ENCODE data around the gene PCA3.

Gene PCA3

DNA sequence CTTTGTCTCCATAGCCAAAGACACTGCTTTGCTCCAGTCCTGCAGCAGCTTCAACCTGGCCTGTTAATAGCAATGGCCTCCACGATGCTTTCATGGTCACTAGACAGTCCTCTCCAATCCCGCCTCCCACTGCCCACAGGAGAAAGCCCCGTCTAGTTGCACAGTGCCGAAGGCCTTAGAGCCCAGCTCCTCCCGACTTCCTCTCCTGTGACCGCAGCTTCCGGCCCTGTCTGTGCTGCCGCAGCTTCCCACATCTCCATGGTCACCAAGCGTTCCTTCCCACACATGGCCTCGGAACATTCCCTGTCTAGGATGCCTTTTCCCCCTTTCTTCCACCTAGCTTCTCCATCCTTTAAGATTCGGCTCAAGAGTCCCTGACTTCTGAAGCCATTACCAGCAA, 23.4 kb downstream of the PCA3 start:
- peaks cover 17 to 29% of the 10 kb centered on the region in 2 donors for H3K4me1 ChIP-seq (ENCODE audit: control insufficient read depth in 1 of 2, insufficient read depth in 2 of 2, low read length in 2 of 2)
- no peak overlapping the region for H3K4me3 ChIP-seq (ENCODE audit: low read depth in 1 of 2, low read length in 2 of 2)
- H3K9me3 ChIP-seq (ENCODE audit: control insufficient read depth in 1 of 2, low read length in 2 of 2), result no peaks in the 10 kb centered on the region
- H3K9ac ChIP-seq (ENCODE audit: low read depth in 1 of 2, low read length in 2 of 2), result no peak overlapping the region
- H3K27me3 ChIP-seq (ENCODE audit: control insufficient read depth in 1 of 2, insufficient read depth in 2 of 2, low read length in 2 of 2), result no peaks in the 10 kb centered on the region
- H3K27ac ChIP-seq (ENCODE audit: low read depth, low read length), result no peak overlapping the region
- H3K36me3 ChIP-seq (ENCODE audit: control insufficient read depth in 1 of 2, insufficient read depth in 2 of 2, low read length in 2 of 2), result no peaks in the 10 kb centered on the region

DNA sequence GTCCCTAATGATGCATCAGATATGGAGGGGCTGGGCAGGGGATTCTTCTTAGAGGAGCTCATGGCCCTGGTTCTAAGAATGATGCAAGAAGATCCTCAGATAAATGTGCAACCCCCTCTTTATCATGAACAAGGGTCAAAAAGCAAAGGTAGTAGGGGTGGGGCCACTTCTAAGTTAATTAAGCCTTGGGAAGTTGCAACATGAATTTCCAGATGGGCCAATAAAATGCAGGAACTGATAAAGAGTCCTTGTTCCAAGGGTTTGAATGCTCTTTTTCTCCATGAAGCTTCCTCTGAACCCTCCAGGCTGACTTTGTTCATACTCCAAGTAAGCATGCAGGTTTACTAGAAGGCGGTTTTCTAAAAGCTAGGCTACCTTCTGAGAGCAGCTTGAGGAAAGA, 25.6 kb downstream of the PCA3 start:
- Histone ChIP-seq H3K4me3 (ENCODE audit: low read depth in 1 of 2, low read length in 2 of 2) (no peak overlapping the region), H3K4me1 (ENCODE audit: control insufficient read depth in 1 of 2, insufficient read depth in 2 of 2, low read length in 2 of 2) (peaks cover 26 to 41% of the 10 kb centered on the region in 2 donors), H3K9me3 (ENCODE audit: control insufficient read depth in 1 of 2, low read length in 2 of 2) (no peaks in the 10 kb centered on the region), H3K36me3 (ENCODE audit: control insufficient read depth in 1 of 2, insufficient read depth in 2 of 2, low read length in 2 of 2) (no peaks in the 10 kb centered on the region), H3K27me3 (ENCODE audit: control insufficient read depth in 1 of 2, insufficient read depth in 2 of 2, low read length in 2 of 2) (no peaks in the 10 kb centered on the region), H3K9ac (ENCODE audit: low read depth in 1 of 2, low read length in 2 of 2) (no peak overlapping the region), H3K27ac (ENCODE audit: low read depth, low read length) (no peak overlapping the region)

DNA sequence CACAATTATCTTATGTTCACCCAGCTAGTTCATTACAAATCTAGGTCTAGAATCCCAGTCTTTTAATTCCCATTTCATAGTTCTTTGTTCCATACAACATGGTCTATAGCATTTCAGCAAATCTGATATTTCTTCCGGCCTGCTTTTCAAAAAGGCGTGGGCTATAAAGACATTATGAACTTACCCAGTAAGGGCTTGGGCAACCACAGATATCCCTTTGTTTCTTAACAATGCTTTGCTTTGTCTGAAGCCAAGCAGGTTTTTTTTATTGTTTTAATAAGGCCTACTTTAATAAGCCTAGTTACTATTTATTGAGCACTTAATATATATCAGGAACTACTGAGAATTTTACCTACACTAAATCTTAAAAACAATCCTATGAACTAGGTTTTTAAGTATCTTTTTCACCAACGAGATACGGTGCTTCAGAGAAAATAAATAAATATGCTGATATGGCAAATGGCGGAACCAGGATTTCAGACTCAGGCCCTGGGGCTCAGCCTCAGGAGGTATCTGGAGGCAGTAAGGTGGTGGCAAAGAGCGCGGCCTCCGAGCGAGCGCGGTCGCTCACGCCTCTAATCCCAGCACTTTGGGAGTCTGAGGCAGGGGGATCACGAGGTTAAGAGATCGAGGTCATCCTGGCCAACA, 29.7 kb downstream of the PCA3 start:
- Histone ChIP-seq H3K4me1 (ENCODE audit: control insufficient read depth in 1 of 2, insufficient read depth in 2 of 2, low read length in 2 of 2) (peaks cover 26 to 45% of the 10 kb centered on the region in 2 donors), H3K27me3 (ENCODE audit: control insufficient read depth in 1 of 2, insufficient read depth in 2 of 2, low read length in 2 of 2) (no peaks in the 10 kb centered on the region), H3K27ac (ENCODE audit: low read depth, low read length) (no peak overlapping the region), H3K4me3 (ENCODE audit: low read depth in 1 of 2, low read length in 2 of 2) (no peak overlapping the region), H3K9ac (ENCODE audit: low read depth in 1 of 2, low read length in 2 of 2) (no peak overlapping the region), H3K9me3 (ENCODE audit: control insufficient read depth in 1 of 2, low read length in 2 of 2) (no peaks in the 10 kb centered on the region), H3K36me3 (ENCODE audit: control insufficient read depth in 1 of 2, insufficient read depth in 2 of 2, low read length in 2 of 2) (no peaks in the 10 kb centered on the region)

DNA sequence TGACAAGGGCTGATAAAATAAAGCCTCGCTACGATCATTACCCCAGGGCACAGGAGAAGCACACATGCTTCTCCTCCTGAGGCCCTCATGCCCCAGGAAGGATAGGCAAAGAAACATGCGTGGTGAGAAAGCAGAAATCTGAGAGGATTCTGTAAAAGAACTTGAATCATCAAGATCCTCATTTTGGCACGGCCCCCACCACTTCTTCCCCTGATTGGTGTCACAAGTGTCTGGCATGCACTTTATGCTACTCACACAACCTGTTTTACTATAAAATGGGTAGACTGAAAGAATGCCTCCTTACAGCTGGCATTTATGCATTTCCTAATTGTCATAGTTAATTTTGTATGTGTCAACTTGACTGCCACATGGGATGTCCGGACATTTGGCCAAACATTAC, 32.1 kb downstream of the PCA3 start:
- Histone ChIP-seq H3K27ac (ENCODE audit: low read depth, low read length) (no peak overlapping the region), H3K36me3 (ENCODE audit: control insufficient read depth in 1 of 2, insufficient read depth in 2 of 2, low read length in 2 of 2) (no peaks in the 10 kb centered on the region), H3K9me3 (ENCODE audit: control insufficient read depth in 1 of 2, low read length in 2 of 2) (no peaks in the 10 kb centered on the region), H3K4me3 (ENCODE audit: low read depth in 1 of 2, low read length in 2 of 2) (no peak overlapping the region), H3K27me3 (ENCODE audit: control insufficient read depth in 1 of 2, insufficient read depth in 2 of 2, low read length in 2 of 2) (no peaks in the 10 kb centered on the region), H3K4me1 (ENCODE audit: control insufficient read depth in 1 of 2, insufficient read depth in 2 of 2, low read length in 2 of 2) (peaks cover 9 to 37% of the 10 kb centered on the region in 2 donors), H3K9ac (ENCODE audit: low read depth in 1 of 2, low read length in 2 of 2) (no peak overlapping the region)

DNA sequence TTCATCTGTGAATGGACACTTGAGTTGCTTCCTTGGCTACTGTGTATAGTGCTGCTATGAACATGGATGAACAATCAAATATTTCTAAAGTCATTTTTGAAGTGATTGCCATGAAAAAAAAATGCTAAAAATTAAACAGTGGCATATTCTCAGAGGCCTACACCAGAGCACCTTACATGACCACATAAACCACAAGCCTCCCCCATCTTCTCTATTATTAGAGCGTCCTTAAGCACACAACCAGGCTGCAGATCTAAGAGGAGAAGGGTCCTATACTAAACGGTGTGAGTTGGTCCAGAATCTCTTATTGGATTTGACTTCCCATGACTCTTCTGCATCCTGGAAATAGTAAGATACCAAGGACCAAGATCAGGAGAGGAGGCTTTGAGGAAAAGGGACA, 34.3 kb downstream of the PCA3 start:
- no peak overlapping the region for H3K27ac ChIP-seq (ENCODE audit: low read depth, low read length)
- no peaks in the 10 kb centered on the region for H3K9me3 ChIP-seq (ENCODE audit: control insufficient read depth in 1 of 2, low read length in 2 of 2)
- H3K27me3 ChIP-seq (ENCODE audit: control insufficient read depth in 1 of 2, insufficient read depth in 2 of 2, low read length in 2 of 2), result no peaks in the 10 kb centered on the region
- H3K9ac ChIP-seq (ENCODE audit: low read depth in 1 of 2, low read length in 2 of 2), result no peak overlapping the region
- no peak overlapping the region for H3K4me3 ChIP-seq (ENCODE audit: low read depth in 1 of 2, low read length in 2 of 2)
- H3K36me3 ChIP-seq (ENCODE audit: control insufficient read depth in 1 of 2, insufficient read depth in 2 of 2, low read length in 2 of 2), result no peaks in the 10 kb centered on the region
- H3K4me1 ChIP-seq (ENCODE audit: control insufficient read depth in 1 of 2, insufficient read depth in 2 of 2, low read length in 2 of 2), result peaks cover under 1 to 23% of the 10 kb centered on the region in 2 donors

DNA sequence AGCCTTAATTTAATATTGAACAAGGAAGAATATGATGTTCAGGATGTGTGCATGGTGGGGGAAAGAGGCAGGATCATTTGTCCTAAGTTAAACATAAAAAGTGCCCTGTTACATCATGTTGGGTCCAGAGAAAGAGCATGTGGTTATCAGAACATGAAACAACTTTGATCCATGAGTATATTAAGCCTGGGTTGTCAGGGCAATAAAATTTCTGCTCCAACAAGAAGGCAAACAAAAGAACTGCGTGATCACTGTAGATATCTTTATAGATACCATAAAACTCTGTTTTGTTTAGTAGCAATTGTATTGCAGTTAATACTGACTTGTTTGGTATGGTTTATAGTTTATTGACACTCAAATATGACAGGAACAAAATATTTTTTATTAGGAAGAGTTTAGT, 35.2 kb downstream of the PCA3 start:
- no peak overlapping the region for H3K4me3 ChIP-seq (ENCODE audit: low read depth in 1 of 2, low read length in 2 of 2)
- H3K36me3 ChIP-seq (ENCODE audit: control insufficient read depth in 1 of 2, insufficient read depth in 2 of 2, low read length in 2 of 2), result no peaks in the 10 kb centered on the region
- H3K27me3 ChIP-seq (ENCODE audit: control insufficient read depth in 1 of 2, insufficient read depth in 2 of 2, low read length in 2 of 2), result no peaks in the 10 kb centered on the region
- H3K4me1 ChIP-seq (ENCODE audit: control insufficient read depth in 1 of 2, insufficient read depth in 2 of 2, low read length in 2 of 2), result peaks cover 0 to 19% of the 10 kb centered on the region in 2 donors
- no peaks in the 10 kb centered on the region for H3K9me3 ChIP-seq (ENCODE audit: control insufficient read depth in 1 of 2, low read length in 2 of 2)
- H3K27ac ChIP-seq (ENCODE audit: low read depth, low read length), result no peak overlapping the region
- H3K9ac ChIP-seq (ENCODE audit: low read depth in 1 of 2, low read length in 2 of 2), result no peak overlapping the region

DNA sequence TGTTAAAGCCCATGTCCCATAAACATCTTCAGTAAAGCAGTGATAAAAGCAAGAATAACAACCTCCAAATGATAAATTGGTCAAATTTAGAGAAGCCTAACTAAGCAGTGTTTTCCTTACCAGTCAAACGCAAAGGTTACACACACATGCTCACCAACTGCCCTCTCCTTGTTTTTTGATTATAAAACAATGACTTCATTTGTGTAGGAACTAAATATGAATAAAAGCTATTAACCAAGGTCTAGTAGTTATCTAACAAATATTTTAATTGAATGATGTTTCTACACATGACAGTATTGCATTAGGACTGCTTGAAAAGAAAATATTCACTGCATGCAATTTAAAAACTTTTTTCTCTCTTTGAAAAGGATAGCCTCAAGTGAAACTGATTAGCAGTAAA, 36.7 kb downstream of the PCA3 start:
- H3K4me3 ChIP-seq (ENCODE audit: low read depth in 1 of 2, low read length in 2 of 2), result no peak overlapping the region

DNA sequence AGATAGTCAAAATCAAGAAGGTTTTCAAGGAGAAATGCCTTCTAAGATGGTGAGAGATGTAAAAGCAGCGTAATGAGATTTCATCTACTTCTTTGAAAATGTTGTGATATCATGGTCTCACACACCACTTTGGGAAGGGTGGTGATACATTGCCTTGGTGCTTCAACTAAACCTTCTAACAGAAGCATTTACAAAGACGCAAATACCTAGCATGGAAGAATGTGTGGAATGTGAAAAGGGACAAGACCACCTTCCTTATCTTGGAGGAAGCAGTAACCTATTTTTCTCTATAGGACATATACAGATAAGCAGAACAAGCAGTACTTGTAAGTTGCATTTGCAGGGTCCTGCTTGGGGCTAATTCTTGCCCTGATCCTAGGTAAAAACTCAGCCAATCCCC, 38.8 kb downstream of the PCA3 start:
- H3K27me3 ChIP-seq (ENCODE audit: control insufficient read depth in 1 of 2, insufficient read depth in 2 of 2, low read length in 2 of 2), result no peaks in the 10 kb centered on the region
- H3K4me3 ChIP-seq (ENCODE audit: low read depth in 1 of 2, low read length in 2 of 2), result no peak overlapping the region
- H3K36me3 ChIP-seq (ENCODE audit: control insufficient read depth in 1 of 2, insufficient read depth in 2 of 2, low read length in 2 of 2), result no peaks in the 10 kb centered on the region
- H3K9me3 ChIP-seq (ENCODE audit: control insufficient read depth in 1 of 2, low read length in 2 of 2), result no peaks in the 10 kb centered on the region
- peaks cover 0 to 19% of the 10 kb centered on the region in 2 donors for H3K4me1 ChIP-seq (ENCODE audit: control insufficient read depth in 1 of 2, insufficient read depth in 2 of 2, low read length in 2 of 2)
- no peak overlapping the region for H3K9ac ChIP-seq (ENCODE audit: low read depth in 1 of 2, low read length in 2 of 2)
- H3K27ac ChIP-seq (ENCODE audit: low read depth, low read length), result no peak overlapping the region

More for the DNA sequence above, 36.7 kb downstream of the PCA3 start:
- Histone ChIP-seq H3K27ac (ENCODE audit: low read depth, low read length) (no peak overlapping the region), H3K9me3 (ENCODE audit: control insufficient read depth in 1 of 2, low read length in 2 of 2) (no peaks in the 10 kb centered on the region), H3K36me3 (ENCODE audit: control insufficient read depth in 1 of 2, insufficient read depth in 2 of 2, low read length in 2 of 2) (no peaks in the 10 kb centered on the region), H3K9ac (ENCODE audit: low read depth in 1 of 2, low read length in 2 of 2) (no peak overlapping the region), H3K27me3 (ENCODE audit: control insufficient read depth in 1 of 2, insufficient read depth in 2 of 2, low read length in 2 of 2) (no peaks in the 10 kb centered on the region), H3K4me1 (ENCODE audit: control insufficient read depth in 1 of 2, insufficient read depth in 2 of 2, low read length in 2 of 2) (peaks cover 0 to 19% of the 10 kb centered on the region in 2 donors)

DNA sequence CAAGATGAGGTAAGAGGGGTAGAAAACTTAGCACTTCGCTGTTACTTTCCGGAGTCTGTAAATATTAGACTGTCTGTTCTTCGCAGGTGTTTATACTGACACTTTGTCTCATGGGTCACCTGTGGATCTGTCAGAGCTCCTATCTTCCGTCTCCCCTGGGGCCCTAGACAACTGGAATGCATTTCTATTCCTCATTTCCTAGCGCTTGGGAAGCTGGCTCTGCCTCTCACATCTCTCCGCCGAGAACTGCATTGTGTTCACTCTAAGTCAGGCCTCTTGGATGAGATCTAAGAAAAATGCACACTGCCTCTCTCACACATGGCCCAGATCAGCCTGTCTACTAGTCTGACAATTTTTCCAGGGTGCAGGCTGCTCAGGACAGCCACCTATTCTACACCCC, 39.5 kb downstream of the PCA3 start:
- H3K36me3 ChIP-seq (ENCODE audit: control insufficient read depth in 1 of 2, insufficient read depth in 2 of 2, low read length in 2 of 2), result no peaks in the 10 kb centered on the region
- H3K4me3 ChIP-seq (ENCODE audit: low read depth in 1 of 2, low read length in 2 of 2), result no peak overlapping the region
- H3K27me3 ChIP-seq (ENCODE audit: control insufficient read depth in 1 of 2, insufficient read depth in 2 of 2, low read length in 2 of 2), result peaks cover 0 to 3% of the 10 kb centered on the region in 2 donors
- H3K27ac ChIP-seq (ENCODE audit: low read depth, low read length), result no peak overlapping the region
- H3K4me1 ChIP-seq (ENCODE audit: control insufficient read depth in 1 of 2, insufficient read depth in 2 of 2, low read length in 2 of 2), result peaks cover 0 to 14% of the 10 kb centered on the region in 2 donors
- H3K9ac ChIP-seq (ENCODE audit: low read depth in 1 of 2, low read length in 2 of 2), result no peak overlapping the region
- no peaks in the 10 kb centered on the region for H3K9me3 ChIP-seq (ENCODE audit: control insufficient read depth in 1 of 2, low read length in 2 of 2)

DNA sequence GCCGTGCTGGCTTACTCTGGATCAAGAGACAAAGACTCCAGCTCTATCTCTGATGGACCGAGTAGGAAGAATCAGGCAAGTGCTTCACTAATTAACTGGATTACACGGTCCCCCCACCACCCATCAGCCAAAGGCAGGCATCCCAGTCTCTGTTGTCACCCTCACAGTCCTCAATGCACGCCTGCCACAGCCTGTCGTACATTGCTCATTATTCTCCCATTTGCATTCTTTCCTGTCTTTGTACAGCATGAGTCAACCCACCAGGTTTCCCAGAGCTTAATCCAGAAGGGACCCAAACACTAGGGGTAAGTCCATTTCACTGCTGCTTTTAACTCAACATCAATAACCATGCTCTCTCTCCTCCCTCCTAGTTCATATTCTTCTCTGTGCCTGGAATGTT, 44.4 kb downstream of the PCA3 start:
- Histone ChIP-seq H3K9me3 (ENCODE audit: control insufficient read depth in 1 of 2, low read length in 2 of 2) (no peaks in the 10 kb centered on the region), H3K4me3 (ENCODE audit: low read depth in 1 of 2, low read length in 2 of 2) (no peak overlapping the region), H3K27ac (ENCODE audit: low read depth, low read length) (no peak overlapping the region), H3K27me3 (ENCODE audit: control insufficient read depth in 1 of 2, insufficient read depth in 2 of 2, low read length in 2 of 2) (peaks cover 0 to 3% of the 10 kb centered on the region in 2 donors), H3K36me3 (ENCODE audit: control insufficient read depth in 1 of 2, insufficient read depth in 2 of 2, low read length in 2 of 2) (no peaks in the 10 kb centered on the region), H3K4me1 (ENCODE audit: control insufficient read depth in 1 of 2, insufficient read depth in 2 of 2, low read length in 2 of 2) (no peaks in the 10 kb centered on the region), H3K9ac (ENCODE audit: low read depth in 1 of 2, low read length in 2 of 2) (no peak overlapping the region)
